Nucleus accumbens (tissue), 56 donors: ENCODE data around the gene ARHGAP4.
A peak's percentile ranks its signal among the peaks of the same experiment; 100 is the strongest.

Source experiments
- DNase-seq, 56 donors: peaks; one replicate each; lab custom pipeline; 2025; lab: John Stamatoyannopoulos, UW

ARHGAP4 gene

DNA sequence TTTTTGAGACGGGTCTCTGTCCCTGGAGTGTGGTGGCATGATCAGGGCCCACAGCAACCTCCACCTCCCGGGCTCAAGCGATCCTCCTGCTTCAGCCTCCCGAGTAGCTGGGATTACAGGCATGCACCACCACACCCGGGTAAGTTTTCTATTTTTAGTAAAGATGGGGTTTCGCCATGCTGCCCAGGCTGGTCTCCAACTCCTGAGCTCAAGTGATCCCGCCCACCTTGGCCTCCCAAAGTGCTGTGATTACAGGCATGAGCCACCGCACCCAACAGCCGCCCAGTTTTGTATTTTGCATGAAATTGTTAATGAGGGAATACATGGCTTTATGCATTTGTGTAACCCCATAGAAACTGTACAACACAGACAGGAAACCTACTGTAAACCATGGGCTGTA lies 2.8 kb upstream of the ARHGAP4 start:
- DNase-seq: no peak

DNA sequence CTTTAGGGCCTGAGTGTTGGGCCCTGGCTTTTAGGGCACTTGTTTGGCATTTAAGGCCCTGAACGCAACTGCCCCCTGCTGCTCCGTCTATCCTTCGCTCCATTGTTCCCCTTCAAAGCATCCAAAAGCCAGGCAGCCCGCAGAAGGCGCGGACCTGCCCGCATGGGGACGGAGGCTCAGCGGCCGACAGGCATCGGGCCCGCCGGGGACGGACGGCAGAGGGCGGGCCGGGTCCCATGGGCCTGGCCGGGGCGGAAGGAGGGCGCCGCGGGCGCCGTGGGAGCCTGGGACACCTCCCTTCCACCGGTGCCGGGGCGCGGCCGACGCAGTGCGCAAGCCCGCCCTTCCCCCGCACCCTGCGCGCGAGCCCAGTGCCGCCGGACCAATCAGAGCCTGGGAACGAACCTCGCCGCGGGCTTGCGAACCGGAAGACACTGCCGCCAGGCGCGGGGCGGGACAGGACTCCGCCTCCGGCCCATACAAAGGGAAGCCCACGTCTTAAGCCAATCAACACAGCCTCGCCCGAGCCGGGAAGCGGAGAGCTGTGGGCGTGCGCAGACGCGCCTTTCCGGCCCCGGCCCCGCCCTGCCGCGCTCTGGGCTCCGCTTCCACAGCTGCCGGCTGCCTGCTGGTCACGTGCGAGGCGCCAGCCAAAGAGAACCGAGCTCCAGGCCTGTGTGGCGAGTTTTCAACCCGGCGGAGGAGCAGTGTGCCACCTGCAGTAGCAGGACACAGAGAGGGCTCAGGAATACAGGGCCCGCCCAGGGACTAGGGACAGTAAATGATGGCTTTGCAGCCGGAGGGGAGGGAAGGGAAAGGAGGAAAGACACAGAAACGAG lies 2.1 kb upstream of the ARHGAP4 start:
- peak; percentile 37 to 99 (median 91) for DNase-seq

DNA sequence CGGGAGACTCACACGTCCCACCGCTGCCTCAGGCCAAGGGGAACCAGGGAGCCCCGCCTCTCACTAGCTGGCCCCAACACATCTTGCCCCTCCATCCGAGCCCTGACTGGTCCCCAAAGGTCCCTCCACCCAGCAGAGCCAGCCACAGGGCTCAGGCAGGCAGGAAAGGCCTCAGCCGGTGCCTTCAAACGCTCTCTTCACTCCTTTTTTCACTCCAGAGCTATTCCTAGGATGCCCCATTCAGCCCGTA lies 1.5 kb upstream of the ARHGAP4 start:
- DNase-seq: peak in 1 of 56 donors; percentile 17

DNA sequence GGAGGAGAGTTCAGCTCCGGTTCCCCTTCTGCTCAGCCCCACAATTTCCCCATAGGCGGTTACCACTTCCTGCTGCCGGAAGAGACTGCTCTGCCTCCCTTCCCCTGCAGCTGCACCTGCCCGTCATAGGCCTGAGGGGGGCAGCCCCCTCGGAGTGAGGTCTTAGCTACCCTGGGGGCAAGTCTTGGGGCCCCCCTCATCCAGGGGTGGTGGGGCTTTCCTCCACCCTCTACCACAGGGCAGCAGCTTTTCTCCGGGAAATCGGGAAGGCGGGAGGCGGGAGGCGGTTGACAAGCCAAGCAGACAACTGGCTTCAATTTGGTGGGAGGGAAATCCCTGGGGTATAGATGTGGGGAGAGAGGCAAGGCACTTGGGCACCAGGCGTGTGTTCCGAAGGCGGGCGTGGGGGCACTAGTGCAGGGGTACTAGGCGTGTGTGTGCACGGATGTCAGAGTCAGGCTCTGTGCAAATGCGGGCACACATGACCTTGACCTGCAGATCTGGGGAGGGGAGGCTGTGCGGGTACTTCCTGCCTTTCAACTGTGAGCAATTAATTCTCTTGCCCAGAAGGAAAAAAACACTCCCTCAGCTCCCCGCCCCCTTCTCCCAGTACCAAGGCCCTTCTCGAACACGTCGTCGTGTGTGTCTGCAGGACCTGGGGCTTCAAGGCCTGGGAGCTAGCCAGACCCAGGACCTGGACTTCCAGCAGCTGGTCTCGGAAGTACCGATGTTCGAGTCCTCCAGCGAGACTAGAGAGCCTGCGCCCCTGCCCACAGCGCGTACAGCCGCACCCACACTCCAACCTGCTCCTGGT lies 1.0 kb upstream of the ARHGAP4 start:
- peak in 14 of 56 donors; percentile 5 to 31 (median 16) for DNase-seq

GRCh38 chrX:153926552-153926857 lies 441 bp upstream of the ARHGAP4 start:
- peak in 1 of 56 donors; percentile 2 for DNase-seq

- no peak for DNase-seq
Observed at GRCh38 chrX:153925387-153925738, 701 bp downstream of the ARHGAP4 start.

GRCh38 chrX:153924149-153924861 lies 1.8 kb downstream of the ARHGAP4 start:
- peak in 15 of 56 donors; percentile 3 to 65 (median 25) for DNase-seq

DNA sequence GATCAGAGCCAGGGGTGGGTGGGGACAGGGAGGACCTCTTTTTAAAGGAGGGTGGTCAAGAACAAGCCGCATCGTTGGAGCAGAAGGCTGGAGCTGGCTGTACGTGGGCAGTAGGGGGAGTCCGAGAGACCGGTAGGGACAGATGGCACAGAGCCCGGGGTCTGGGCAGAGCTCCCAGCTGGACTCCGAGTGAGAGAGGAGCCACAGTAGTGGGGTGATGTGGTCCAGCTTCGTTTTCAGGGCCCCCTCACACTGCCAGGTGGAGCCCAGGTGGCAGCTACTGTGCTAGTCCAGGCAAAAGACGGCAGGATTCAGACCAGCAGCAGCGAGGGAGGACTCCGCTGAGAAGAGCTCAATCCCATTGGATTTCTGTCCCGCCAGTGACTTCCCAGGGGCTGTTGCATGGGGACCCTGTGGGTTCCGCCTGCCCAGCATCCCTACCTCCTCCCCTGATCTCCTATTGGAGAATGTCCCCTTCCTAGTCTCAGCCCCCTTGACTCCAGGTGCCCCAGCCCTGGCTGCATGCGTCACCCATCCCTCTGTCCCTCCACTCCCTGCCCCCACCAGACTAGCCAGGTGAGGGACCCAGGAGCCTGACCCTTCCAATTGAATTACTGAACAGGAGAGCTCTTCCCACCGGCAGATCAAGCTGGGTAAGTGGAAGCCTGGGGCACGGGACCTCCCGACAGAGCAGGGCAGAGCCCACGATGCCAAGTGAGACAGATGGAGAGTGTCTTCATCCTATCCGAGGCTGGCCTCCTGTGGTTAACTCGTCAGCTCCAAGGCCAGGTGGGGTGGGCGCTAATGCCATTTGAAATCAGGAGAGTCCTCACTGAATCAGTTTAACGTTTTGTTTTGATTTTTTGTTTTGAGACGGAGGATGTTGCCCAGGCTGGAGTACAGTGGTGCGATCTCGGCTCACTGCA lies 2.9 kb downstream of the ARHGAP4 start:
- DNase-seq: peak in 37 of 56 donors; percentile 0 to 76 (median 28)

DNA sequence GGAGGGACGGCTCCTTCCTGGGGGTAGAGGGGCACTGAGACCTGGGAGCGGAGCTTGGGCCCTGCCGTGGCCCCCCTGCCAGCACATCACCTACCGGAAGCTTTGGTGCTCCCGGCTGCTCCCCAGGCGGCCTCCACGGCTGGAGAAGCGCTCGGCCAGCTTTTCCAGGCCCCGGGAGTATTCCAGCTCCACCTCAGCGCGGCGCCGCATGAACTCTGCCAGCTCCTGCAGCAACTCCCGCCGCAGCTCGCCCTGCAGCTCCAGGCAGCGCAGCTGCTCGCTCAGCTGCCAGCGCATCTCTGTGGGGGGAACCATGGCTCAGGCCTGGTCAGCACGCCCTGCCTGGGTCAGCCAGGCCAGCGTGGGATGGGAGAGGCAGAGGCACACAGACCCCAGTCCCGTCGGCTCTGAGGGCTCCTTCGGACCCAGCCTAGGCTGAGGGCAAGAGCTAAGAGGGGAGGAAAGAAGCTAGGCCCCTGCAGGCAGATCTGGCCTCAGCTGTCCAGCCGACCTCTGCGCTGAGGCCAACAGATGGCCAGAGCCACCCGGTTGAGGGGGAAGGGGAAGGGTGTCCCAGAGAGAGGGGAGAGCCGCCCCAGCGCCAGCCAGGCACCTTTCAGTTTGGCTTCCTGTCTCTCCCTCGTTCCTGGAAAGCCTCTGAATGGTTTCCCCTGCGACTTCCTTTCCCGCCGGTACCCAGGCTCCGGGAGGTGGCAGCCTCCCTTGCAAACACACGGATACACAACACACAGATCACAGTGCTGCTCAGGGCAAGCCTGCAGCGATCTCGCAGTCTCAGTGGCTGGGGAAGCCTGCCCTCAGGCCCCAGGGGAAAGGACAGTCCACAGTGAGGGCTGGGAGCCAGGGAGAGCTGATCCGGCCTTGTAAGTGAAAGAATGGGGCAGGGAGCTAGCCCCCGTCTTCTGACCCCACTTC lies 4.3 kb downstream of the ARHGAP4 start:
- no peak for DNase-seq

DNA sequence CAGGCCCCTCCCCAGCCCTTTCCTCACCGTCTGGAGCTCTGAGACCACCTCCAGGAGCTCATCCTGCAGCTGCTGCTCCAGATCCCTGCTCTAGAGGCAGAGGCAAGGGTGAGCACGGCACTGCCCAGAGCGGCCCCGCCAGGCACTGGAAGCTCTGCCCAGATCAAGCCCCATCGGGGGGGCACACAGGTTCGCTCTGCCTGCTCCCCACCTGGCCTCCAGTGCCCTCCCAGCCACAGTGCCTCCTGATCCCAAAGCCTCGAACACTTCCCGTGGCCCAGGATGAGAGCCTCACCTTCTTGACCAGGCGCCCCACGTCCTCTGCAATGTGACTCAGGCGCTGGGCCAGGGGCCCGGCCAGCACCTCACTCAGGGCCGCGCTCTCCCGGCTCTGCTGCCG lies 5.0 kb downstream of the ARHGAP4 start:
- DNase-seq: no peak

DNA sequence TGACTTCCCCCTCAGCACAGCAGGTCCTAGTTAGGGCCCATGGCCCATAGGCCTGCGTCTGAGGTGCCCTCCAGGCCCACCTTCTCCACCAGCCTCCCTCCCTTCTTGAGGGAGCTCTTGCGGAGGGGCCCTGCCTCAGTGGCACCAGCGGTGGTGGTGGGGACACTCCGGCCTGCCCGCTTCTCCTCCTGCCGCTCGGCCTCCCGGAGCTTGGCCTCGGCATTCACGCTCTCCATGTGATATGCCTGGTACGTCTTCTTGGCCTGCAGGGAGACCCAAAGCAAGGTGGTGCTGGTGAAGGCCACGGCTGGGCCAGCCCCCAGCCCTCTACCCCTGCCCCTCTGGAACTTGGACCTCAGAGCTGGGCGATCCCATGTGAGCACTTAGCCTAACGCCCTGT lies 5.5 kb downstream of the ARHGAP4 start:
- no peak for DNase-seq

- DNase-seq: no peak
Observed at GRCh38 chrX:153919281-153919680, 6.8 kb downstream of the ARHGAP4 start.

DNA sequence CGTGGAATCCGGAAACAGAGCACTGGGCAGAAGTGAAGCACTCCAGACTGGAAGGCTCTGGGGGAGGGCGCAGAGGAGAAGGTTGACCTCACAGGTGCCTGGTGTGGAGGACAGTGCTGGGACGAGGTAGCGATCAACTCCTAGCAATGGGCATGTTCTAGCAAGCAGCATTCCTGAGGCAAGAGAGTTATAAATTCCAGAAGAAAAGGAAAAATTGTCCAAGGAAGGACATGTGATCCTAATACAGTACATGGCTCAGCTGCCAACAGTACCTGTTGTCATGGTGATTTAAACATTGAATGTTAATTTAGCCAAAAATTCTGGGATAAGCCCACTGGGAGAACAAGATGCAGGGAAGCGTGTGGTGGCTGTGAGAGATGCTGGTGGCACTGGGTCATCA lies 8.2 kb downstream of the ARHGAP4 start:
- DNase-seq: no peak

DNA sequence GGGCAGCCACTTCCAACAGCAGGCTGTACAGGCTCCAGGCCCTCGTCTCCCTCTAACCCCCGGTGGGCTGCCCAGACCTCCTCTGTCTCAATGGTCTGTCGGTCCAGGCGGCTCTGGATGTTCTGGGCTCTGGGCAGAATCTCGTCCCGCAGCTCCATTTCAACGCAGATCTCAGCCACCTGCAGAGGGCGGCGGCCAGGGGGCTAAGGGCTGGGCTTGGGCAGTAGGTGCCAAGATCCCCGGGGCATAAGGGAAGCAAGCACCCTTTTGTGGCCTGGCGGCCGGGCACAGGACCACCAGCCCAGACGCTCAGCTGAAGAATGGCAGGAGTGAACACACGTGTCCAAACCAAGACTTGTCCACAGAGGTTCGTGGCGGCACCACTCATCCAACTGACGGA lies 12.4 kb downstream of the ARHGAP4 start:
- DNase-seq: no peak

- no peak for DNase-seq
Observed at GRCh38 chrX:153913211-153913610, 12.9 kb downstream of the ARHGAP4 start.

GRCh38 chrX:153911798-153912197 lies 14.3 kb downstream of the ARHGAP4 start:
- no peak for DNase-seq

DNA sequence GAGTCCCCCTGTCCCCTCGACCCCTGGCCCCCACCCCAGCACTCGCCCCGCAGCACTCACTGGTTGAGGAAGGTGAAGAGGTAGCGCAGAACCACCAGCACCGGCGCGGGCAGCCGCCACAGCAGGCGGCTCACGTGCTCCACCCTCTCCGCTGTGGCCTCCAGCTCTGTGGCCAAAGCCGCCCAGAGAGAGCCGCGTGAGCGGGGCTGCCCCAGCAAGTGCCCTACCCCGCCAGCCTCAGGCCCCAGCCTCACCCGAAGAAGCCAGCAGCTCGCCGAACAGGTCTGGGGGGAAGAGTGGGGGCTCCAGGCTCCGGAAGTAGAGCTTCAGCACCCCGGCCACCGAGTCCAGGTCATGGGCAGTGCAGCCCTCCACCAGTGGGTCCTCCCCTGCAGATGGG lies 15.6 kb downstream of the ARHGAP4 start:
- DNase-seq: no peak

- no peak for DNase-seq
Observed at GRCh38 chrX:153909980-153910360, 16.1 kb downstream of the ARHGAP4 start.
